ENCODE measurements around the gene MELTF.

- TF ChIP-seq, protein P1, sequence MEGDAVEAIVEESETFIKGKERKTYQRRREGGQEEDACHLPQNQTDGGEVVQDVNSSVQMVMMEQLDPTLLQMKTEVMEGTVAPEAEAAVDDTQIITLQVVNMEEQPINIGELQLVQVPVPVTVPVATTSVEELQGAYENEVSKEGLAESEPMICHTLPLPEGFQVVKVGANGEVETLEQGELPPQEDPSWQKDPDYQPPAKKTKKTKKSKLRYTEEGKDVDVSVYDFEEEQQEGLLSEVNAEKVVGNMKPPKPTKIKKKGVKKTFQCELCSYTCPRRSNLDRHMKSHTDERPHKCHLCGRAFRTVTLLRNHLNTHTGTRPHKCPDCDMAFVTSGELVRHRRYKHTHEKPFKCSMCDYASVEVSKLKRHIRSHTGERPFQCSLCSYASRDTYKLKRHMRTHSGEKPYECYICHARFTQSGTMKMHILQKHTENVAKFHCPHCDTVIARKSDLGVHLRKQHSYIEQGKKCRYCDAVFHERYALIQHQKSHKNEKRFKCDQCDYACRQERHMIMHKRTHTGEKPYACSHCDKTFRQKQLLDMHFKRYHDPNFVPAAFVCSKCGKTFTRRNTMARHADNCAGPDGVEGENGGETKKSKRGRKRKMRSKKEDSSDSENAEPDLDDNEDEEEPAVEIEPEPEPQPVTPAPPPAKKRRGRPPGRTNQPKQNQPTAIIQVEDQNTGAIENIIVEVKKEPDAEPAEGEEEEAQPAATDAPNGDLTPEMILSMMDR (IDR thresholded peaks at IDR 0.05), result no peak
- TF ChIP-seq POLR2A (IDR thresholded peaks at IDR 0.05), result no peak
These were observed 67.3 kb downstream of the MELTF start for GRCh38 chr3:196962108-196962929.

Measured in heart left ventricle (tissue), 13 donors.